NCI-H146 (cell line): ENCODE measurements around the gene SRRM2.

Experiments used
- DNase-seq: peaks from one replicate; lab custom pipeline; 2025; lab: John Stamatoyannopoulos, UW

Gene SRRM2

DNA sequence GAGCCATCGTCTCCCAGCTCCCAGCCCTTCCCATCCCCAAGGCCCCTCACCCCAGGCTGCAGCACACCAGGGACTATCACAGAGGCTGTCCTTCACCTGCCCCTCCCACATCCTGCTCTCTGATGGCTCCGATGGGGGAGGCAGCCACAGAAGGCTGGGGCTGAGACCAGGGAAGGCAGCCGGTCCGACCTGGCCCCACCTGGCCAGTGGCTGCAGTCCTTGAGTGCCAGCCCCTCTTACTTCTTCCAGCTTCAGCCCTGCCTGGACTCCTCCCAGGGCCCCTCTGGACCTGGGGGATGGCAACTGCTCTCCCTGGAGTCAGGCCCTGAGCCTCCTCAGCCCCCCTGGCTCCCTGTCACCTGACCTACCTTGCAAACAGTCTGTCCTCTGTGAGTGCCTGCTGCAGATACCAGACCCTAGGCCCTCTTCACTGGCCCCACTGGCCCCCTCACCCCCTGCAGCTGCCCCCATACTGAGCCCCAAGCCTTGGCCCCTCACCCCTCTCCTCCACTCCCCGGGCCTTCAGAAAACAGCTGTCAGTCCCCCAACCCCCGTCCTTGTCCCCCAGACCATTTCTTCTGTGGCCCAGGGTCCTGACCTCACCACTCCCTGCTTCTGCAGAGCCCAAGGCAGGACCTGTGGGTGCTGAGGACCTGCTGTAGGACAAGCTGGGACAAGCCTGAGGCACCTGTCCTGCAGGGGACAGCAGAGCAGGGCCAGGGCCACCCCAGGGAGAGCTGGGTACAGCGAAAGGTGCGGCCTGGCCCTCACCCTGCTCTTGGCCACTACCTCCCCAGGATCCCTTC is 12.6 kb upstream of the SRRM2 start:
- no peak for DNase-seq

DNA sequence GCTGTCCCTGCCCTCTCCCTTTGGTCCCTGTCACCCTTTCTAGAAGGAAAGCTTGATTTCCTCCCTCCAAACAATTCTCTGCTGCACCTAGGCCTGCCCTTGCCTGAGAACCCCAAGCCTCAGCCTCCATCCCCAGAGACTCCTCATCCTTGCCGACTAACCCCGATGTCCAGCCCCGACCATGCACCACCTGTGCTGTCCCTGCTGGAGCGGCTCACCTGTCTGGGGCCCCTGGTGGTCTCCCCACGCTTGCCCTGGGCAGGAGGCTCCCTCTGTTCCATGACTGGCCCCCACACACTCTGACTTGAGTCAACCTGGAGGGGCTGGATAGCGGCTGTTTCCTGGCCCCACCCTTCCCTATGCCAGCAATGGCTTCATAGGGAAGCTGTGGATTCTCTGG is 12.0 kb upstream of the SRRM2 start:
- no peak for DNase-seq

DNA sequence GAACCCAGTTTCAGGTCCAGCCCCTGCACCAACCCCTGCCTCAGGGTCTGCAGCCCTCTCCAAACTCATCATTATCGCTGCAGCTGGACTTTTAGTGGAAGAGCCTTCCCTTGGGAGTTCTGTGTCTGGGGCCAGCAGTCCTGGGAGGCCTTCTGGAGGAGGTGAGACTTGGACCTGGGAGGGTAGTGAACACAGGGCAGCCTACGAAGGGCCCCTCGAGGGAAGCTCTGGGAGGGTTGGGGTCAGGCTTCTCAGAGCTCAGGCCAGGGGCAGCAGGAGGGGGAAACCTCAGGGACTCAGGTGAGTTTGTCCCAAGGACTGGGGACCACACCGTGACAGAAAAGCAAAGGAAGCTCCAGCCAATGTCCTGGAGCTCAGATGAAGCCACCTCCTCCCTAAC is 11.3 kb upstream of the SRRM2 start:
- no peak for DNase-seq

DNA sequence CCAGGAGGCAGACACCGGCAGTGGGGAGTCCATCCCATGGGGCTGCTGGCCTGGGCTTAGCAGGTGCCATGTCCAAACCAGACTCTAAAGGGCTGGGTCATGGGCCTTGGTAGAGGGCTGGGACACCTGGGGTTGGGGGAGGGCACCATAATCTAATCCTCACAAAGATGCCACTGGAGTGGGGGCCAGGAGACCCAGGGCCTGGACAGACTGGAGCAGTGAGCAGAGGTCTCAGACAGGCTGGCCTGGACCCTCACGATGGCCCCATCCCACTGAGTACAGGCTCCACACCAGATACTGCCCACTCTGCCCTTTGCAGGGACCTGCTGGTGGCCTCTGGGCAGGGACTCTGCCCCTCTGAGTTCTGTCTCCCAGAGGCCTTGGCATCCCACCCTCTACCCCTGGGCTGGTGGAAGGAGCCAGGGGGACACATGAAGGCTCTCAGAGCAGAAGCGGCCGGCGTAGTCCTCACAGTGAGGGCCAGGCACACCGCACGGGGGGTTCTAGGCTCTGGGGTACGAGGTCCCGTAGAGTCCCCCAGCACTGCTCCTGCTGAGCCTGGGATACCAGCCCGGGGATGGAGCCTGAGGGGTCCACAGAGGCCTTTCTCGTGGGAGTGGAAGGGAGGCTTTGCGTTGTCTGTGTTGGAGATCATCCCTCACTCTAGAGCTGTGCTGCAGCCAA is 10.0 kb upstream of the SRRM2 start:
- no peak for DNase-seq

DNA sequence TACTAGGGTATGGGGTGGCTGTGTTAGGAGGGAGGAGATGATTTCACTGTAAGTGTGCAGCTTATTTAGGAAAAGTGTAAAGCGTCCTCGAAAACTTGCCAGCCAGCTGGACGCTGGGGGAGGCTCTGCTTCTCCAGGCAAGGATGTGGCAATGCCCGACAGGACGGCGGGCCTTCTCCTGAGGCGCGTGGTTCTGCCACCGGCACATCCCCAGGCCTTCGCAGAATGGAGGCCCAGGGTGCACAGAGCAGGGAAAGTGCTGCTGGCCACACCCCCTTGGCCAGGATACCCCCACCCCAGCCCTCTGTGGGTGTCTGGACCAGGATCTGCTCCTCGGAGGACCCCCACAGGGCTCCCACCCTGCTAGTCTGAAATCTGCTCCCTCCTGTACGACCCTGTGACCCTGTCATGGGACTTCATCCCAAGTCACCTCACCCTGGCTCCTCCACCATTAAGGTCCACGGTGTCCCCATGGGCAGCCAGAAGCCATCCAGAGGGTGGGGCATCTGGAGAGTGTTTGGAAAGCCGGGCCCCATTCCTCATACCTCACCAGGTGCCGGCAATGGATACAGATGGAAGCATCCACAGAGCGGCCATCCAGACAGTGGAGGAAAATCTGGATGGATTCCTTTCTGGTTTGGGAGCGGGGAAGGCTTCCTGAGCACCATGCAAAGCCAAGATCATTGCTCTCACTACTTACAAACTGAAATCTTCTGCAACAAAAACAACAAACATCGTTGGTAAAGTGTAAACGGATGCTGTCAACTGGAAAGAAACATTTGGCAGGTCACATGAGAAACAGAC is 9.2 kb upstream of the SRRM2 start:
- no peak for DNase-seq

DNA sequence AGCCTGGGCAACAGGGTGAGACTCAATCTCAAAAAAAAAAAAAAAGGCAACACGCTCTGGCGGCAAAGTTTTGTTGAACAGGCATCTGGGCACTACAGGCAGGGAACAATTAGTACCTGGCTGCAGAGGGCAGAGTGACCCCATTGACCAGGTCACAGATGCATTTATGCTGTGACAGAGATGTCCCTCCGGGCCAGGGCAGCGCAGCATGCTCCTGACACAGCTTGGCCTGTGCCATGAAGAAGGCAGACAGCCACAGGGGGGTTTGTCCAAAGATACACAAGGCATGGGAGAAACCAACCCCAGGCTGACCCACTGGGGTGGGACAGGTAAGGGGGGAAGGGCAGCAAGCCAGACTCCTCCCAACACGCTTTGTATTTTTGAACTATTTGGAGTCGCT is 7.7 kb upstream of the SRRM2 start:
- no peak for DNase-seq

DNA sequence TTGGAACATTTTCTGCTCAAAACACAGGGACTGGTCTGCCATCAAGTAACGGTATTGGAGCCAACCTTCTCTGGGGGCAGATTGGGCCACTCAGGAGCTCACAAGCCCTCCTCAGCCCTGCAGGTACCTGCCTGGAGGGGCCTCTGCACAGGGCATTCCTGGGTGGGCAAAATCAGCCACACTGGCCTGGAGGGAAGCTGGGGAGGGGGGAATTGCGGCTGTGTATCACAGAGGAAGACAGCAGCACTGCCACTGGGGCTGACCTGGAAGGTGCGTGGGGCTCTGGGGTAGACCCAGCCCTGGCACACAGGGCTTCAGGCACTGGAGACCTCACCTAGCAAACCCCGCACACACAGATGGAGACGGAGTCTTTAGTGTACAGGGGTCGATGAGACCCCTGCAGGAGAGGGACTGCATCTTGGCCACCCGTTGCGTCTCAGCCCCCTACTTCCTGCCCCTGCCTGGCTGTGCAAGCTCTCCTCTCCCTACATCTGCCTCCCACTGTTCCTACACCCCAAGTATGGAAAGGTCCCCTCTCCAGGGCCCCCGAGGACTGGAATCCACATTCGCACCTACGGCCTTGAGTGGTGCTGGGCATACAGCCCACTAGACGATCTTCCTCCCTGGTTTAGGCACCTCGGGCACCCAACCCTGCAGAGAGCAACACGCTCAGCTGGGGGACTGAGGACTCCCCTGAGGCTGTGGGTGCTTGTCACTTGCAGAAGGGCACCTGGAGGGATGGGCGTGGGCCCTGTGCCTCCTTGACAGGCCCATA is 7.1 kb upstream of the SRRM2 start:
- DNase-seq = no peak

DNA sequence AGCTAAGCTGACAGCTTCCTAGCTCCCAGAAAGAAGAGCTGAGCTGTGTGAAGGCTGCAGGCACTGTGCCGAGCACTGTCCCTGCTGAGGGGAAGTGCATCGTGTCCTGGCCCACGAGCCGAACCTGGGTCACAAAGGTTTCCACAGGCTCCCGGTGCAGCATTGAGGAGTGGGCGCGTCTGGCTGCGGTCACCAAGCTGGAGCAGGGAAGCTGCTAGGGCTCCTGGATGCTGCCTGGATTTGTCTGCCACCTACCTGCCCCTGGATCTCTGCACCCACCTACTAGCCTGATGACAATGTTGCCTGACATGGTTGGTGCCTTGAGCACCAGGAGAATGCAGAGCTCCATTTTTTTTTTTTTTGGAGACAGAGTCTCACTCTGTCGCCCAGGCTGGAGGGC is 6.5 kb upstream of the SRRM2 start:
- no peak for DNase-seq

DNA sequence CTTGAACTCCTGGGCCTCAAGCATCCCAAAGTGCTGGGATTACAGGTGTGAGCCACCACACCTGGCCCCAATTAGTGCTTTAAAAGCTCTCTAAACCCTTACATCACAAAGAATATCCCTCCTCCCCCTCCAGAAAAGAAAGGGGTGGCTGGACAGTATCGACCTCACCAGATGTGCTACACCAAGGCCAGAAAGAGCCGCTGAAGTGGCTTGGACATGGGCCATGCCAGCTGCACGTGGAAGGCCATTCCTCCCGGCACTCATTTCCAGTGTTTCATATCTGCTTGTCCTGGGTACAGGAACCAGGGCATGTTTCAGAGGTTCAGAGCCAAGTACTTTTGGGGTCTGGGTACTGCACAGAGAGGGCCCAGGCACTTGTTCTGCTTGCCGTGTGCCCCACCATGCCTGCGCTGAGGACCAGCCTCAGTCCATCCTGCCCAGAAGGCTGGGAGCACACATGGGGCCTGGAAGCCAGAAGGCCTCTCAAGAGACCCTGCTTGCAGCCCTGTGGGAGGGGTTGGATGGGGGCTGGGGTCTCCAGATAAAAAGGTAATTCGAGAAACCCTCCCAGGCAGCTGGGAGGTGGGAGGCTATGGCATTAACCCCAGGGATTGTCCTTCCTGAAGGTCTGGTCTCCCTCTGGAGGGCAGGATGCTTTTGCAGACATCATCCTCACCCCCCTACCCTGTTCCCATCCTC is 3.5 kb upstream of the SRRM2 start:
- peak; percentile 65 for DNase-seq

DNA sequence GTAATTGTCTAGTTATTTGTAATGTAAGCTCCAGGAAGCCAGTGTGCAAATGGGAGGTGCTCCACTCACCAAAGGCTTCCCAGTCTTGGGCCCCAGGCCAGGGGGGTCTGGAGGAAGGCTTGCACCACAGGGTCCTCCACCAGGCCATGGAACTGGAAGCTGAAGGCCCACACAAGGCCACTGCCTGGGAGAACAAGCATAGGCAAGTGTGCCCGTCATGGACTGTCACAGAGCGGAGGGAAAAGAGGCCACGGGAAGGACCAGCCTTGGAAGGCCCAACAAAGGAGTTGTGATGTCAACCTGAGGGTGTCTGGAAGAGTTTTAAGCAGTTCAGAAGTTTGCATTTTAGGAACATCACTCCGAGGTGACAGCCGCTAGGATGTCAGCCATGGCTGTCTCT is 3.0 kb upstream of the SRRM2 start:
- no peak for DNase-seq

DNA sequence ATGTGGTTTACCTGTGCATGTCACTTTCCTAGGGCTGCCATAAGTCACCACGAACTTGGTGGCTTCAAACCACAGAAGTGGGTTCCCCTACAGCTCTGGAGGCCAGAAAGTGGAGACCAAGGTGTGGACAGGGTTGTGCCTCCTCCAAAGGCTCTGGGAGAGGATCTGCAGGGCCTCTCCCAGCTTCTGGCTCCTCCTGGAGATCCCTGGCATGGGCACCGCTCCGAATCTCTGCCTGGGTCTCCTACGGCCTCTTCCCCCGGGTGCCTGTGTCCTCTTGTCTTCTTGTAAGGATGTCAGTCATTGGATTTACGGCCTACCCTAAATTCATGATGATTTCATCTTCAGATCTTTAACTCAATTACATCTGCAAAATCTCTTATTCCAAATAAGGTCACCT is 2.5 kb upstream of the SRRM2 start:
- DNase-seq = no peak

DNA sequence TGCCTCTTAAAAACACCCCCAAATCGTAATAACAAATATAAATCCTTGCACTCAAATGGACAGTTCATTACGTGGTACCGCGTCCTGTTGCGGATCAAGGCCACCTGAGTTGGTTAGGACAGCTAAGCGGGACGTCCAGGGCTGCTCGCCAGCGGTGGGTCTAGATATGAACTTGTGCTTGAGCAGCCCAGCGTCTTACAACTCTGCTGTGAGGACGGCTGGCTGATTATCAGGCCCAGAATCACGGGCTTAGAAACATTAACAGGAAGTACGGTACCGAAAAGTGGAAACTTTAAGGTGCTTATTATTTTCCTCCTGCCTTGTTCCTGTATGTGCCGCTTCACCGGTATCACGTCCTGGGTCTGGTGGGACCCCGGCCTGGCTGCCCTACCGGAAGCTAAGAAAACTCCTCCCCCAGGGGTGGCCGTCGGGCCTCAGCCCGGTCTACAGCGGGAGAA is 832 bp upstream of the SRRM2 start:
- DNase-seq = peak; percentile 91

DNA sequence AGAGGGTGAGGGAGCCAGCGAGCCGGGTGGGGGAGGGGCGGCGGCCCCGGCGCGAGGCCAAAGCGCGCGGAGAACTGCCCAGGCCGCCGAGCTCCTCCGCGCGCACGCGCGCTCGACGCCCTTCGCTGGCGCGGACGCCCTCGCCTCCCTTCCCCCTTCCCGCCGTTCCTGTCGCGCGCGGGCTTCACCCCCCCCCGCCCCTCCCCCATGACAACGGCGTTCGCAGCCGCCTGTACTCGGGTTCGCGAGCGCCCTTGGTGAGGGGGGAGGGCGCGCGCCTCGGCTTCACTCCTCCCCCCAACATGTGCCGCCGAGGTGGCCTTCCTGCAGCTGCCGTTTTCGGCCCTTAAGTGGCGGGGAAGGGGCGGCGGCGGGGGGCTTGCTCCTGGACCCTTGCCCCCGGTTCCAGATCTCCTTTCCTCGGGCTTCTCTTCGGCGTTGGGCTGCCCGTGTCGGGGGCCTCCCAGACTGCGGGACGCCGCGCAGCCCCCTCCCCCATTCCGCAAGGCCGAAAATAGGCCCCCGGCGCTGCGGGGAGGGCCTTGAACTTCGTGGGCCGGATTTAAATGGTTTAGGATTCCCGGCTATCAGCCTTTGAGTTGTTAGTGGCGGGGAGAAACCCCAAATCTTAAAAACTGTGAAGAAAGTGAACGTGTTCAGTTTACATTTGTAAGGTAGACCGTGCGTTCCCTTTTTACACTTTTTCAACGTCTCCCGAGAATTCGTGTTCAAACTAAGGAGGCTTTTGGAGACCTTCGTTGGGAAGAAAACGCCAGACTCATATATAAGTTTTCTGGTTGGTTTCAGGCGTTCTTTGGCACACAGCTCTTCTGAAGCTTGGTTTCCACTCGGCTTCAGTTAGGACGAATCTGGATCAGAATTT is 653 bp downstream of the SRRM2 start:
- peak; percentile 87 for DNase-seq

DNA sequence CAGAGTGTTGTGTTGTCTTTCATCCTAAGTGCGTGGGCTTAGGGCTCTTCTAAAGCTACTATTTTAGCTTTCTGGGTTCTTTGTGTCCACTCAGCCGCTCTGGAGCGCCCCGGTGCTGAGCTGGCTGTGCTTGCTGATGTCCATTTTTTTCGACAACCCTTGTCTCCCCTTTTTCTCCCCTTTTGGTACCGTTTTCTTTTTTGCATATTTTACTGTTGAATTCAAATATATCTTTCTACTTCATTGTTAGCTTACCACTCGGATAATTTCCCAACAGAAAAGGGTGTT is 1.2 kb downstream of the SRRM2 start:
- DNase-seq = no peak

DNA sequence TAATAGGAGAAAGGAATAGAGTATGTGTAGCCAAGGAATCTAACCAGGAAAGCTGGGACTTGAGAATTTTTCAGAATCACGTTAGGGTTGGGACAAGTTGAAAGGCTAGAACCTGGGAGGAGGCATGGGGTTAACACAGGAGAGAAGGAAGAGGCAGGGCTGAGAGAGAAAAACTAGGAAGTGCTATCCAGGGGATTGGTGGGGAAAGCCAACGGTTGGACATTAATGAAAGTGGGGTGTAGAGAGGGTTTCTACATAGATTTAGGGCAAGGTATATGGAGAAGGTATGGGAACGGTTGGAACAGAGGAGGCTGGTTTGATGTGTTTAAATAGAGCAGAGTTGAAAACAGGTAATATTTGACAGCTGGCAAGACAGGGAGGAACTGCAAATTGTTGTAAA is 2.7 kb downstream of the SRRM2 start:
- DNase-seq = no peak

DNA sequence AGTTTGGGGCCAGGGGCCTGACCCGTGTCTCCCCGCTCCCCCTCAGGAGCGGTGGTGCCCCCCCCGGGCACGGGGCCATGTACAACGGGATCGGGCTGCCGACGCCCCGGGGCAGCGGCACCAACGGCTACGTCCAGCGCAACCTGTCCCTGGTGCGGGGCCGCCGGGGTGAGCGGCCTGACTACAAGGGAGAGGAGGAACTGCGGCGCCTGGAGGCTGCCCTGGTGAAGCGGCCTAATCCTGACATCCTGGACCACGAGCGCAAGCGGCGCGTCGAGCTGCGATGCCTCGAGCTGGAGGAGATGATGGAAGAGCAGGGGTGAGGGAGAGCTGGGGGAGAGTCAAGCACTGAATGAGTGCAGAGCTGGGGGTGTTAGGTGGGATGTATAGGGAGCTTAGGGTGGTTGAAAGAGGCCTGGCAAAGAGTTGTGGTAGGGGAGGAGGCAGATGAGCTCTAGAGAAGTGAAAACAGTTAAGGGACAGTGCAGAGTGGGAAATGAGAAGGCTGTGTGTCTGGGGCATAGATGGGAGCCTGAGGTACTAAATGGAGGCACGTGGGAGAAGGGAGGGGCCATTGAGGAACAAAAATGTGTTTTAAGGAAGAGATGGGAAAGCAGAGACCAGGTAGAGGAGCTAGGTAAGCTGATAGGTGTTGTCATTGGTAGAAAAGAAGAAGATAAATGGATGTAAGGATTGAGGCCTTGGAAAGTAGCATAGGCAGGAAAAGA is 4.0 kb downstream of the SRRM2 start:
- DNase-seq = no peak

DNA sequence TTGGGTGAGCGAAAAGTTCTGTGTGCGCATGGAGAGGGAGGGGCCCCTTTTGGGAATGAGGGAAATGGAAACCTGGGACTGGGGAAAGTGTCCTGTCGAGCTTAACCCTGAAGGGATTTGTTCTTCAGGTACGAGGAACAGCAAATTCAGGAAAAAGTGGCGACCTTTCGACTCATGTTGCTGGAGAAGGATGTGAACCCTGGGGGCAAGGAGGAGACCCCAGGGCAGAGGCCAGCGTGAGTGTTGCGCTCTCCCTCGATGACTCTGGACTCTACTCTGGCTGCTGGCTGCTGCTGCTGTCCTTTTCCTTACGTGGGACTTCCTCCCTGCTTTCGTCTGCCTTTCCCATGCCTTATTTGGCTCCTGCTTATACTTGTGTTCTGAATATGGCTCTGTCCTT is 4.9 kb downstream of the SRRM2 start:
- no peak for DNase-seq

DNA sequence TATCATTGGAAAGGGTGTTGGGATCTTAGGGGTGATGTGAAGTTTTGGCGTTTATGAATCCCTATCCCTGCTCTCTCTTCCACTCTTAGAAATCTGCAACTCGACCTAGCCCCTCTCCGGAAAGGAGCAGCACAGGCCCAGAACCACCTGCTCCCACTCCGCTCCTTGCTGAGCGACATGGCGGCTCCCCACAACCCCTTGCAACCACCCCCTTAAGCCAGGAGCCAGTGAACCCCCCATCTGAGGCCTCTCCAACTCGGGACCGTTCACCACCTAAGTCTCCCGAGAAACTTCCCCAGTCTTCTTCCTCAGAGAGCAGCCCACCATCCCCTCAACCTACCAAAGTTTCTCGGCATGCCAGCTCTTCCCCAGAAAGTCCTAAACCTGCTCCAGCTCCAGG is 9.0 kb downstream of the SRRM2 start:
- DNase-seq = no peak

DNA sequence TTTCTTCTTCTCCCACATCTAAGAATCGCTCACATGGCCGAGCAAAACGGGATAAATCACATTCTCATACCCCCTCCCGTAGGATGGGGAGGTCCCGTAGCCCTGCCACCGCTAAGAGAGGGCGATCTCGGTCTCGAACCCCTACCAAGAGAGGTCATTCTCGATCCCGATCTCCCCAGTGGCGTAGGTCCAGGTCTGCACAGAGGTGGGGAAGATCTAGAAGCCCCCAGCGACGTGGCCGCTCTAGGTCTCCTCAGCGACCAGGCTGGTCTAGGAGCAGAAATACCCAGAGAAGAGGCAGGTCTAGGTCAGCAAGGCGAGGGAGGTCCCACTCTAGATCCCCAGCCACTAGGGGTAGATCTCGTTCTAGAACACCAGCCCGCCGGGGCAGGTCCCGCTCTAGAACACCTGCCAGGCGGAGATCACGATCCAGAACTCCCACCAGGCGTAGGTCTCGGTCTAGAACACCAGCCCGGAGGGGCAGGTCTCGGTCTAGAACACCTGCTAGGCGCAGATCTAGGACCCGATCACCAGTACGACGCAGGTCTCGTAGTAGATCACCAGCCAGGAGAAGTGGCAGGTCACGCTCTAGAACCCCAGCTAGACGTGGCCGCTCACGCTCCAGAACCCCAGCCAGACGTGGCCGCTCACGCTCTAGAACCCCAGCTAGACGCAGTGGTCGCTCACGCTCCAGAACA is 9.6 kb downstream of the SRRM2 start:
- no peak for DNase-seq
